GM19328 (cell line): Measurements from ENCODE around the gene TMEM107.
"Not testable (repeated sequence)": the region's sequence is repeated elsewhere in the genome, so short reads cannot be mapped to it uniquely, and the experiment has no call there.

Source experiments
- ATAC-seq: cut with Tn5 transposase; IDR thresholded peaks from one replicate; pipeline ENCODE4 v1.9.1; 2021; ENCODE audit warnings: mild to moderate bottlenecking, moderate library complexity; ENCODE audit not compliant: unreplicated experiment

The TMEM107 gene

DNA sequence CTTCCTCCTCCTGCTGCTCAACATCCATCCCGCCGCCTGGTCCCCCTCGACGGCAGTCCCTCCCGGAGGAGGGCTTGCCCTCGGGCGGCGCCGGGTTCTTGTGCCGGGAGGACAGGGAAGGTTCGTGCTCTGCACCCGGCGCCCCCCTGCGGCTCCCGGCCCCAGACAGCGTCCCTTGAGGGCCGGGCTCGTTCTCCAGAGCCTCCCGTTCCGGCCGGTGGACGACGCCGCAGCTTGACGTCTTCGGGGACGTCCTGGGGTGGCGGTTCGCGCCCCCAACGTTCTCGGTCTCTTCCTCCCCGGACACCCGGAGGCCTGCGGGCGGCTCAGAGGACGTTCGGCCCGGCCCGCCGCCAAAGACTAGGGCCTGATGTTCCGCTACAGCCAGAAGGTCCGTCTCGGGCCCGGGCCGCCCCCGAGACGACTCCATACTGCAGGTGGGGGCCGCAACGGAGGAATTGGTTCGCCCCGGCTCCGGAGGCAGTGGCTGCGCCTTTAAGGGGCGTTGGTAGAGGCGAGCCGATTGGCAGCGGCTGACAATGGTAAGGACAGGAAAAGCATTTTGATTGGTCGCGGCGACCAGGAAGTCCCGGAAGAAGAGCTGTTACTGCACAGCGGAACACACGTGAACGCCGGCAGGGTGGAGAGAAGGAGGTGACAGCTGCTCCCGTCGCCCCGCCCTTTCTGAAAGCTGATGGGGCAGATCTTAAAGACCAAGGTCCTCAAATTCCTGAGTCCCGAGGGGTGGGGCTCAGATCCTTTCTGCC, 13.7 kb upstream of the TMEM107 start, which contains the start of gene BORCS6:
TSS of gene BORCS6 (minus strand) at position 470 of the 767 bp plus-strand sequence. CDS start at position 430, 40 bp downstream.
- peak; percentile 43 for ATAC-seq

DNA sequence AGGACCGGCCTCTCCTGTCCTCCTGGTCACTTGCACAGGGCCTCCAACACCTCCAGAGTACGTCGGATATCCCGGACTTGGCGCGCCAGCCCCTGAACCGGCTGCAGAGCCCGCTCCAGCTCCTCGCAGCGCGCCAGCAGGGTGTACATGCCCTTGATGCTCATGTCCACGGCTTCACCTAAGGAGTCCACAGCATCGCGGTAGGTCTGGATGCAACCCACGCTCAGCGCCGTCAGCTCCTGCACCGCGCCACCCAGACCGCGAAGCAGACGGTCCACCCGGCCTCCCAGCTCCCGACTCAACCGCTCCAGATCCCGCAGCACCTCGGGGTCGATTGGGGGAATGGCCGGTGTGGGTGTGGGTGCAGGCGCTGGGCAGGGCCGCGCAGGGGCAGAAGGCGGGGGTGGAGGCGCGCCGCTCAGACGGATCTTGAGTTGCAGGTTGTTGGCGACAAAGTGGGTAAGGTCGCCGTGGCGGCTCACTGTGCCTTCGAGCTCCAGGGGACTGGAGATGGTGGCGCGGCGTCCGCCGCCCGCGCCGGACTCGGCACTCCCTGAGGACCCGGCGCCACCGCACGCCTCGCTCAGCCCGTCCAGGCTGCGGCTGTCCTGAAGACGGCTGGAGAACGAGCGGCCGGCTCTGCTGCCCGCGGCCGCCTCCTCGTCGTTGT, 13.0 kb upstream of the TMEM107 start:
- no peak for ATAC-seq

DNA sequence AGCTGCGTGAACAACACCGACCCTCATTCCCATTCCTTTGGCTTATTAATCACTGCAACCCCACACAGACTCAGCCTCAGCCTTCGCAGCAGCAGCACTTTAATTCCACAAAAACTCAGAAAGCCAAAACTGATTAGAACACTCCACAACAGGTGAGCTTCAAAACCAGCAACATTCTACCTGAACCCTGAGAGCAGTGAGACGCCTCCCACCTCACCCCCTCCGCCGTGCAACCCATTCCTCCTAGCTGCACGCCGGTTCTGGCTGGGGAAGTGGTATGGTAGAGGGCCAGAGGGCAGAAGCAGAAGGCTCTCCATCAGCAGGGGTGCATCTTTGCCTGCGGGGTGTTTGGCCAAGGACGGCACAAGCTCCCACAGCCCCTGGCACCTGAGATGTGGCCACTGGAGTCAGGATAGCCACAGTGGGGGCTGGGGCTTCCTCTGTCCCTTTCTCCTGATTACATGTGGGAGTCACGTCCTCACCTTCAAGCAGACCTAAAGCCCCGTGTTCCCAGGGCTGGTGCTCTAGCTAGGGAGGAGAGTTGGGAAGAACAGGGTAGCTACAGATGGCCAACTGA, 12.2 kb upstream of the TMEM107 start:
- no peak for ATAC-seq

DNA sequence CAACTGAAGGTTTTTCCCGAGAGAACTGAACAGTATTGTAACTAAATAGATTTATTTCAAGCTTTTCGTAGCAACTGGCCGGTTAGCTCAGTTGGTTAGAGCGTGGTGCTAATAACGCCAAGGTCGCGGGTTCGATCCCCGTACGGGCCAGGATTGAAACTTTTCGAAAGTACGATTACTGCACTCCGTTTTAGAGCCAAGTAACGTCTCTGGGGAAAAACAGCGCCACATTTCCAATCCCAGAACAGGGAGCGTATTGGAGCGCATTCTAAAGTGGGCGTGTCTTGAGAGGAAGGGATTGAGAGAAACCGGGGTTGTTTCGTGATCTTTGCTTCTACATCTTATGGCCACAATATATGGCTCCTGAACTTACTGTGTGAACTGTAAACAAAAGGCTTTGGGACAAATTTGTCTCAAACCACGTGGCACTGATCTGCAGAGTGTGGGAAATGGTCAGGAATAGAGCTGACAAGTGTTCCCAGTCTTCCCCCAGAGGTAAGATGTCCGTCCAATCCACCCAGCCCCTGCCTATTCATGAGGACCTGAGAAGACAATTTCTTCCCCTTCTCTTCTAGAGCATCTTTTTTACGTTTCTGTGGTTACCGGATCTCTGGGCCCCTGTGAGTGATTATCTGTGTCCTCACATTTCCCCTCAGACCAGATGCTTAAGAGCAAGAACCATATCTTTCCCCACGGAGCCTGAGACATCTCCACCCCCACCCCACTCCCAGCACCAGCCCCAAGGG, 11.5 kb upstream of the TMEM107 start:
- peak; percentile 24 for ATAC-seq

DNA sequence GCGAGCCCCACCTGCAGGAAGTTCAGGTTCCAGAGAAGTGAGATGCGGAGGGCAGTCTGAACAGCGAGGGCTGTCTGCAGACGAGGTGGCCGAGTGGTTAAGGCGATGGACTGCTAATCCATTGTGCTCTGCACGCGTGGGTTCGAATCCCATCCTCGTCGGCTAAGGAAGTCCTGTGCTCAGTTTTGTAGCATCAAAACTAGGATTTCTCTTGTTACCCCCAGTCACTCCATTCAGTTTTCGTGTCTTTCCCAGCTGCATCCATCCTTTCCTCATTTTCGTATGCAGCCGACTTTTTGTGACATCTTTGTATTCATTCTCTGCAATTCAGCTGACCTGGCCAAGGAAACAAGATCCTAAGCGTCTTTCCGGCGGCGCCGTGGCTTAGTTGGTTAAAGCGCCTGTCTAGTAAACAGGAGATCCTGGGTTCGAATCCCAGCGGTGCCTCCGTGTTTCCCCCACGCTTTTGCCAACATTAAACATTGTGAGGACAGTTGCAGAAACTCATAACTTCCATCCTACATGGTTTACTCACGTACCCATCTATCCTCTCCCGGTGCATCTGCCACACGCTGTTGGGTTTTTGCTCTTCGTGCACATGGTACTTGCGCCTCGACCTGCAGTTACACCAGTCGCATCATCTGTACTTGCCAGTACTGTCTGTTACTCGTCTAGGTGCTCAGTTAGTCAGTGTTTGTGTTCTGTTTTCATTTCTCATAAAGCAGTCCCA, 10.8 kb upstream of the TMEM107 start:
- ATAC-seq: peak; percentile 14

DNA sequence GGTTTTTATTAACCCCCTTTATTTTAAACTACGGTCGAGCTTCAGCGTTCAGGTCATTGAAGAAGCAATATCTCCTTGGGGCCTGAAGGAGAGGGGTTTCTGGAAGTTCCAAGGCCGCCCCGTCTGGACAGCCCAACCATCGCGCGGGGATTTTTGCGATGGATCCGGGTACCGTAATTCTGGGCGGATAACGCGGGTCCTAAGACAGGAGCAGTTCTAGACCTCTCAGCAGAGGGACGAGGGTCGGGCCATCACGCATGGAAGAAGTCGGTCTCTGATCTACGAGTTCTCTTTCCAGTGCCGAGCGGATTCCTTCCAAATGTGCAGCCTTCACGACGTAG, 10.2 kb upstream of the TMEM107 start:
- ATAC-seq: no peak

DNA sequence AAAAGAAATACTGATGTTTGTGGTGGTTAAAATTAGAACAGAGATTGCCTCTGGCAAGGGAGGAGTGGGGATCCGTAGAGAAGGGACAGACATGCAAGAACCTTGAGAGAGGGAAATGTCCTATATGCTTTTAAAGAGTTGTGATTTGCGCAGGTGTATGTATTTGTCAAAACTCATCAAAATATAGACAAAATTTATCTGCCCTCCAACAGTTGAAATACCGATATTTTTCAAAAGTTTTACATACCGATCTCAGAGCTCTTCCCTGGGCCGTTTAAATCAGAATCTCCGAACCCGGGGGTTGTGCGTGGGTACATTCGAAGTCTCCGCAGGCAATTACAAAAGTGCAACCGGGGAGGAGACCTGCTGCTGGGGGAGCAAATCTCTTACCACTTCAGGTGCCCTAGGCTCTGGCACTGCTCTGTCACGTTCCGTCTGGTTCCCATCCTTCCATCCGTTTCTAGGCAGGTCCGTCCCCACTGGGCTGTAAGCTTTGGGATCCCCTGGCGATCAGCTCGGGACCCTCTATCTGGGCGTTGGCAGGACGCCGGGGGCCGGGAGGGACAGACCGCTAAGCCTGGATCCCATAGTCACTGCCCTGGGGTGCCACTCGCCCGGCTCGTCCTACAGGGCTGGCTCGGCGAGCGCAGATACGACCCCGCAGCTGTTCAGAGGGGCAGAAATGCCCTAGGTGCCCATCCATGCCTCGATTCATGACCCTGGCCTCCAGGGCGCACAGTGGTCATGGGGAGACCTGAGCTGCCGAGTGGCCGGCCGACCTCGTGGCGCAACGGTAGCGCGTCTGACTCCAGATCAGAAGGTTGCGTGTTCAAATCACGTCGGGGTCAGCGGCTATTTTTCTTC, 9.6 kb upstream of the TMEM107 start:
- ATAC-seq: no peak

DNA sequence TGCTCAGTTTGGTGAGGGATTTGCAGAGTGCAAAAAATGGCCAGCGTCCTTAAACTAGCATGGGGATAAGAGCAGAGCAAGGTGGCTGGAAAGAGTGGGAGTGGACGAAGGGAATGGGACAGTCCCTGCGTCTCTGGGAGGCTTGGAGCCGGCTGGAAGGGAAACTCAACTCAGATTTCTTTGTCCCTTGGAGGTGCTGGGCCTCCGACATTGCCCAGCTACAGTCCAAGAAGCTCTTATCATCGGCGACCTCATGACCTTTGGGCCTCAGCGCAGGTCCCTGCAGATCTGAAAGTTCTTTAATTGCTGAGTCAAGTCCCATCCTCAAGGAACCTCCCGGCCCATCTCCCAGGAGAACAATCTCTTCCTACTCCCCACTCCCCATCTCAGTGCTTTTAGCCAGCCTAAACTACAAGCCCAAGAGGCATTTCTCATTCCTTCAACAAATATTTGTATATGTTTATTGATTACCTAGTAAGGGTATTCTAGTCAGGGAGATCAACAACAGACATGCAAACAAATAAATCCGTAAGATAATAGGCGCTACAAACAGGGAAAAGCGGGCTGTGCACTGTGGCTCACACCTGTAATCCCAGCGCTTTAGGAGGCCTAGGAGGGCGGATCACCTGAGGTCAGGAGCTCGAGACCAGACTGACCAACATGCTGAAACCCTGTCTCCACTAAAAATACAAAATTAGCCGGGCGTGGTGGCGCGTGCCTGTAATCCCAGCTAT, 985 bp upstream of the TMEM107 start:
- ATAC-seq: no peak

DNA sequence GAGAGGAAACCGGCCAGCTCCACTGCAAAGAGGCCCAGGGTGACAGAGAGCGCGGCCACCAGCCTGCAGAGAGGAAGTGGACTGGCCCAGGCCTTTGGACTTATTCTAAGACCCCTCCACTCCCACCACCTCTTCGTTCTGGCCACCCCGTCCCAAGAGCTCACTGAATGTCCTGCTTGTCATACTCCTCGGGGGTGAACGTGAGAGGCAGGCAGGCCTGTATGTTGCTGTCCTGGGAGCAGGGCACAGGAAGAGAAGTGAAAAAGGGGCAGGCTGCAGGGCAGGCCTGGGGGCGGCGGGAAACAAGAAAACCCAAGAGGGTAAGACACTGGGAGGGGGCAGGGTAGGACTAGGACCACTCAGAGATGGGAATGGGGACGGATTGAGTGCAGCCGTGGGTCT, 384 bp downstream of the TMEM107 start:
- ATAC-seq: no peak

DNA sequence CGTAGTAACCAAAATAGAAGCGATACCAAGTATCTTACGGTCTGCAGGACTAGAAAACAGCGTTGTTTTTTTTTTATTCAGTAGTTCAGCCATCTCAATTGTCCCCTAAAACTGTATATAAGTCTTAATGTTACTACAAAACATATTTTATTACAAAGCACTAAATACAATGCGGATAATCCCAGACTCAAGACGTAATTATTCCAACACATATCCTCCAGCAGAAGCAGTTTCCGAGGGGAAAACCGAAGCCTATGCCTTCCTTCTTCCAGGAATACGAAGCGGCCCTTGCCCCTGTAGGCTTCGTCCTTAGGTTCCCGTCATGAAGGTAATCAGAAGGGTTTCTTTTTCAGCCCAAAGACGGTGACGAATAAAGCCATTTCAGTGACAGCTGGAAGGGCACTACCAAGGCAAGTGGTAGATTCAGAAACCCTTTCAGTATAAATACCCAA, 2.3 kb downstream of the TMEM107 start:
- ATAC-seq: no peak

DNA sequence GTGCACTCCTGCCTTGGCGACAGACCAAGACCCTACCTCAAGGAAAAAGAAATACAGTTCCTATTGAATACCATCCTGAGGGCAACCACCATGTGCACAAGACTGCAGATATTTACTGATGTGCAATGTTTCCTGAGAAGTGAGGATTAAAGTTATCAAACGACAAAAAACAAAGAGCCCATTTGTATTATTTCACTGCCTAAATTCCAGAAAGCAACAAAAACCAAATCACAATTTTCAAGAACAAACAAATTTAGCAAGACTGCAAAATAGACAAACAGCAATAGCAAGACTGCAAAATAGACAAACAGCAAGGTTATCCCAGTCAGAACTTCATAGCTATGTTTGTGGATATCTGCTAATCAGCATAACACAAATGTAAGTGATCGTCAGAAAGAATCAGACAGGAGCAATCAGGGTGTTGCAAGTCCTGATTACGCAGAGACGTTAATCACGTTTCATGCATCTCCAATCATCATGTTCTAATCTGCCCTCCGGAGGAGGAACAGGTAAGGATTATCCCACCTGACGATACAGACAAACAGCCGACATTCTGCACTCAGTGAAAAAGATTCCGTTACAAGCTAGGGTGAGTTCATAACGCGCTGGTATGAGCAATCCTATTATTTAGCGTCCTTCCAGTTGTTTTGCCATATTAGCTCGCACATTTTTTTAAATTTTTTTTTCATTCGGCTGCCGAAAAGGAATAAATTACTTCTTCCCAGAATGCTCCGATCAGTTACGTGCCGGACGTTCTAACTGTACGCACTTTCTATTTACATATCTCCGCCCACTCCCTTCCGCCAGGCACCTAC, 2.9 kb downstream of the TMEM107 start:
- ATAC-seq: peak; percentile 72

DNA sequence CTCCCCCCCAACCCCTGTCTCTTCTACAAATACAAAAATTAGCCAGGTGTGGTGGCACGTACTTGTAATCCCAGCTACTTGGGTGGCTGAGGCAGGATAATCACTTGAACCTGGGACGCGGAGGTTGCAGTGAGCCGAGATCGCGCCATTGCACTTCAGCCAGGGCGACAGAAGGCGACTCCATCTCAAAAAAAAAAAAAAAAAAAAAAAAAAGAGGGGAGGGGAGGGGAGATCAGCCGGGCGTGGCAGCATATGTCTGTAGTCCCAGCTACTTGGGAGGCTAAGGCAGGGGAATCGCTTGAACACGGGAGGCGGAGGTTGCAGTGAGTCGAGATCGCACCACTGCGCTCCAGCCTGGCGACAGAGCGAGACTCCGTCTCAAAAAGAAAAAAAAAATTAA, 6.0 kb downstream of the TMEM107 start:
- not testable (repeated sequence) for ATAC-seq

DNA sequence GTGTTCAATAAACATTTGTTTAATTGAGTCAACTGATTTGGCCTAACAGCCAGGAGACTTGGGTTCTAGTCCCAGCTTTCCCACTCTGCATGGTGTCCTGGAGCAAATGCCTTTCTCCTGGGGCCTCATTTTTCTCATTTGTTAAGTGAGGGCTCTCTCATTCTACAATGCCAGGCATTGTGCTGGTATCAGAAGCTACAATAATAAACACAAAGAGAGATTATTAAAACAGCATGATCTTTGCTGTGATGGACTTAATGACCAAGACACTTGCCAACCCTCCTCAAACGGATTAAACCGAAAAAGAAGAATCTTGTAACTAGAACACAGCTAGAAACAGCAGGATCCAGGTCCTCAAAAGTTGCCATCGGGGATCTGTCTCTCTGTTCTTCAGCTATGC, 8.7 kb downstream of the TMEM107 start:
- no peak for ATAC-seq

DNA sequence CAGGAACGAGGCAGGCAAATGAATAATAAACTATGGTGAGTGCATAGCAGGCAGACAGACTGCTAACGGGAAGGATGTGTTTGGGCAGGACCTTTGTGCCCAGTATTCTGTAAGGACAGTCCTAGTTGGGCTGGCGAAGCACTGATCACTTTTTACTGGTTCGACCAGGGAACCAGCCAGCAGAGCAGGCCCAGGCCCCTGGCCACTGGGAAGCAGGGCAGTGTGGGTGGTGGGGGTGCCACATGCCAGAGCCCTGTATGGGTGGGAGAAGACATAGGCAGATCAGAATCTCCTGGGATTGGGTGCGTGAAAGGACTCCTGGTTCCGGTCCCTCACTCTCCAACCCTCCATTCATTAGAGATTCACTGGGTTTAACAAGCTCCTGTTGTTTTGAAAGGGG, 9.4 kb downstream of the TMEM107 start:
- no peak for ATAC-seq

DNA sequence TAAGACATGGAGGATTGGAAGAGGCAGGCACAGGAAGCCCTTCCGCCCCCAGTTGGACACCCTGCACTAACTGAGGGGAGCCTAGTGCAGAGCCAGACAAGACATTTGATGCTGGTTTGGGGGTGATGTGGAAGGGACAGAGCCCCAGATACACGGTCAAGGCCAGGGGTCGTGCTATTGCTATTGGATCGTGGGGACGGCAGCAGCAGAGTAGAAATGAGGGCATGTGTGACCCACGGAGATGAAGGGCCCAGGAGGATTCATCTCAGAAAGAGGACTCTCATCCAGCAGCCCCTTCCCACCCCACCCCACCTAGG, 11.4 kb downstream of the TMEM107 start:
- ATAC-seq: no peak

DNA sequence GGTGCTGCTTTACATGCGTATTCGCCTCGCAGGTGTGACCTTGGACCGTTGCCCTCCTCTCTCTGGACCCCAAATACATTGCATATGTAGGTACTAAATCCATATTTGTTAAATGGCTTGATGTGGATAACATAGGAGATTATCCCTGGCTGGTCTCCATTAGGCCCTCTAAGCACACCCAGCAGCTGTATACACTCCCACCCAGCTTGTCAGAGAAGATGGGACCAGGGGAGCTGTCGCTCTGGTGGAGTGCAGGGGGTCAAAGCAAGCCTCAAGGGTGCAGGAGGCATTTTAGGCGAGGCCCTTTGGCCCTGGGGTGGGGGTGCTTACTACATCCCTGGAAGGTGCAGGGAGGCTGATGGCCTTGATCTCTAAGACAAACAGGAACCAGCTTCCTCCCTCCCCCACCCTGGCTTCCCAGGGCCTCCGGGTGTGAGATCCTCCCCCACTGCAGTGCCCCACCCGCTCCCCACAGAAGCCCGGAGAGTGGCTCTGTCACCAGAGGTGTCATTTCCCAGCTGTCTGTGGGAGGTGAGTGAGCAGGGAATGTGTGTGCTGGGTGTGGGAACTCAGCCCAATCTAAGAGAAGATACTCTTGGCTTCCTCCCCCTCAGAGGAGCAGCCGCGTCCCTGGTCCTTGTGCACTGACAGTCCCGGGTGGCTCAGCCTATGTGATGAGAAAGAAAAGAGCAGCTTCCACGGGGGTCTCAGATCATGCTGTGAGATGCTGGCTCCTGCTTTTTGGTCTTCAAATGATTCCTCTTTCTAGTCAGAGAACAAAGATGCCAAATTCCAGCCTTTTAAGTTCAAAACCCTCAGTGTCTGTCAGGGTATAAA, 12.0 kb downstream of the TMEM107 start:
- ATAC-seq: no peak
